Endometrial microvascular endothelial cells (primary cell): ENCODE measurements around the gene ALPP. TPM values are rescaled to one million over a fixed set of nuclear protein-coding genes. Genes with fewer than 3 reads are reported as not detected.
"Not testable (repeated sequence)": the region's sequence is repeated elsewhere in the genome, so short reads cannot be mapped to it uniquely, and the experiment has no call there.

ENCODE experiments used
- in situ Hi-C: cut with HindIII; loops from 2 replicates; pipeline ENCODE4 v1.10.0; 2017; ENCODE audit warnings: low sequenced_read_pairs, low pct_unique_long_range_greater_than_20kb; ENCODE audit errors: inconsistent ontology term
- total RNA-seq: library from RNA; depleted of rRNA; stranded (reverse); fragments of >200 nt; gene quantifications from one replicate; pipeline ENCODE4 v1.2.3, GENCODE V29; 2015; ENCODE audit errors: inconsistent ontology term

Gene ALPP
- total RNA-seq, 1 donor from 2014 or later: not detected

GRCh38 chr2:232354069-232354468, 24.5 kb upstream of the ALPP start:
- in situ Hi-C loops: no loop called here

- in situ Hi-C loops: no loop called here
Observed at GRCh38 chr2:232361646-232362045, 16.9 kb upstream of the ALPP start.

DNA sequence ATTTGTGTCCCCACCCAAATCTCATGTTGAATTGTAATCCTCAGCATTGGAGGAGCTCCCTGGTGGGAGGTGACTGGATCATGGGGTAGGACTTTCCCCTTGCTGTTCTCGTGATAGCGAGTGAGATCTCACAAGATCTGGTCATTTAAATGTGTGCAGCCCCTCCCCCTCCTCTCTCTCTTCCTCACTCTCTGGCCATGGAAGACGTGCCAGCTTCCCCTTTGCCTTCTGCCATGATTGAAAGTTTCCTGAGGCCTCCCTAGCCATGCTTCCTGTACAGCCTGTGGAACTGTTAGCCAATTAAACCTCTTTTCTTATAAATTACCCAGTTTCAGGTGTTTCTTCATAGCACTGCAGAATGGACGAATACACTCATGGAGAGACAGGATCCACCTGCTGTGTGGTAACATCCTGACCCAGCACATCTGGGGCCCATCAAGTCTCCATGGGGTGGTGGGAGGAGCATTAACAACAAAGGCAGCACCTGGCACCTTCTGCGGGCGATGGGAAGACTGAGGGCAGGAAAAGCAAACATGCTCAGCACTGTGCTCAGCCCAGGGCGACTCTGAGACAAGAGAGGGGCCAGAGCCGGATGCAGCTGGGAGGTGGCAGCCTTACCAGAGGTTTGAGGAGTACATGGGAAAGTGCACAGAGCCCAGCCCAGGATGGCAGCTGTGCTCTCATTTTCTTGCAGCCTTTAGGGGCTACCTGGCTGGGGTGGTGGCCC, 16.2 kb upstream of the ALPP start:
- in situ Hi-C loops: no loop called here

DNA sequence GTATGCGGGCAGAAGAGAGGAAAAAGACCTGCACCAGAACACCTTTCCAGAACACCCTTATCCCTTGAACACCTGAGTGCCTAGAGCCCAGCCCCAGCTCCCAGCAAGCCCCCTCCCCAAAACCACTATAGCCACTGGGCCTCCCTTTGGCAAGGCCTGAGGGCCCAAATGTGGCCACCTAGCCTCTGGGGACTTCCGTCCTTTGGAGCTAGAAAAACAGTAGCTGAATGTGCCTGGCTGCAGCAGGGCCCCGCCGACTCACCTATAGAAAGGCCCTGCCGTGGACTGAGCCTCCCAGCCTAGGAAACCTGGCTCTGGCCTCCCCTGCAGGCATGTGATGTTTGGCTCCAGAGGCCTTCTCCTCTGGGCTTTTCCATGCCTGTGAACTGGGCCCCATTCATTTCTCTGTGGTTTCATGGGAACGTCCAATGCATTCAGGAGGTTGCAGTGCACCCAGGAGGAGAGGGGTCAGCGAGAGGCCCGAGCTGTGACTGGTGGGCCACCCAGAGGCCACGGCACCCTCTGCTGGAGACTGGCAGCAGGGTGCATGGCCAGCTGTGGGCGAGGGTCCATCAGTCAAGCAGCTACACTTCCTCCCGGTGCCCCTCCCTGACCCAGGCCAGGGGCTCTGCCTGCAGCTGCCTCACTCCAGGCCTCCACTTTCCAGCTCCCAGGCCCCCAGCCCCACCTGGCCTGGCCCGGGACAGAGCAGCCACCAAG, 15.3 kb upstream of the ALPP start:
- in situ Hi-C loops: not testable (repeated sequence)

- in situ Hi-C loops: no loop called here
Observed at GRCh38 chr2:232363784-232364615, 14.6 kb upstream of the ALPP start.

DNA sequence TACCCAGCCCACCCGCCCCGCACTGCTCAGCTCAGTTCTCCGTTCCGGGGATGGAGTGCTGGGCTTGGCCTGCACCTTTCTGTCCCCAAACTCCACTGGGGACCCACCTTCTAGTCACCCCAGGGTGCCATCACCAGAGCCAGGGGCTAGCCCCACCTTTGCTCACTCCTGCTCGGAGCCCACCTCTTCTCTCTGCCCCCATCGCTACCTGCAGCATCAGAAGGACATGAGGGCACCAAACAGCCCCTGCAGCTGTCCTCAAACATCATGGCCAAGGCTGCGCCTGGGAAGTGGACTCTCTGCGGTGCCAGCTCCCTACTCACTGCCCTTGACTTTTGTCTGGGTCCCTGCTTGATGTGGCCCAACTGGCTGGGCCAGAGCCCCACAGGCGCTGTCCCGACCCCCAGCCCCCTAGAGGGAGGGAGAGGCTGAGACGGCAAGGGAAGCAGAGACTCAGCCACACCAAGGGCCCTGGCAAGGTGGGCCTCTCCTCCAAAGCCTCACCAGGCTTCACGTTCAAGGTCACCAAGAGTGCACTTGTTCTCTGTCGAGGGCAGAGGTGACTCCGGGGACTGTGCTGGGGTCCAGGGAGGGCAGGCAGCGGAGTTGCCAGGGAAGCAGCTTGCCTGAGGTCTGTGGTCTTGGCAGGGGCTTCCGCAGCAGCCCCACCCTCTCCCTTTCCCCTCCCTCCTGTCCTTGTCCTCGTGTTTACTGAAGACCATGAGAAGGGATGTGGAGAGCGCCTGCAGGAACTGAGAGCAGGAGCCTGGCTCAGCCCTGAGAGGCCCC, 13.6 kb upstream of the ALPP start:
- in situ Hi-C loops: not testable (repeated sequence)

DNA sequence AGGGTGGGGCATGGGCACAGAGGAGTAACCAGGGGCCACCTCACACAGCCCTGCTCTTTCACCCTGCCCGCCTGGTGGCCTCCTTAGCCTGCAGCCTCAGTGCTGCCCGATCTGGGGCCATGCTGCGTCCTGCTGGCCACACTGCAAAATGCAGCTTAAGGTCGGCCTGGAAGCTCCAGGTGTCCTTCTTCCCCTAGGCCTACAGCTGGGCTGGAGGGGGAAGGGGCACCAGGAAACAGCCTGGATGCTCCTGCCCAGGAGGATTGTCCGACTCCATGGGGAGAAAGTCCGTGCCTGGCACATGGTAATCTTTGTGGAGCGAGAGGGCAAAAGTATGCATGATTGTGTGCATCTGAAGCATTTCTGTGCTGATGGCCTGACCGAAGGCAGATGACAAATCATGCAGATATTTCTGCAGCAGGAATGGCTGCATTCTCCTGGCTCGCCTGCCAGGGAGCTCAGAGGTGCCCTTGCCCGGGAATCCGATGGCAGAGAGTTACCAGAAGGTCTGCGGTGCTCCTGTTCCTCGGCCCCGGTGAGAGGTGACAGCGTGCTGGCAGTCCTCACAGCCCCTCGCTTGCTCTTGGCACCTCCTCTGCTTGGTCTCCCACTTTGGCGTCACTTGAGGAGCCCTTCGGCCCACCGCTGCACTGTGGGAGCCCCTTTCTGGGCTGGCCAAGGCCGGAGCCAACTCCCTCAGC, 12.8 kb upstream of the ALPP start:
- in situ Hi-C loops: no loop called here

DNA sequence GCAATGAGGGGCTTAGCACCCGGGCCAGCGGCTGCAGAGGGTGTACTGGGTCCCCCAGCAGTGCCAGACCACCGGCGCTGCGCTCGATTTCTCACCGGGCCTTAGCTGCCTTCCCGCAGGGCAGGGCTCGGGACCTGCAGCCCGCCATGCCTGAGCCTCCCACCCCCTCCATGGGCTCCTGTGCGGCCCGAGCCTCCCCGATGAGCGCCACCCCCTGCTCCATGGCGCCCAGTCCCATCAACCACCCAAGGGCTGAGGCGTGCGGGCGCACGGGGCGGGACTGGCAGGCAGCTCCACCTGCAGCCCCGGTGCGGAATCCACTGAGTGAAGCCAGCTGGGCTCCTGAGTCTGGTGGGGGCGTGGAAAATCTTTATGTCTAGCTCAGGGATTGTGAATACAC, 12.1 kb upstream of the ALPP start:
- in situ Hi-C loops: not testable (repeated sequence)

DNA sequence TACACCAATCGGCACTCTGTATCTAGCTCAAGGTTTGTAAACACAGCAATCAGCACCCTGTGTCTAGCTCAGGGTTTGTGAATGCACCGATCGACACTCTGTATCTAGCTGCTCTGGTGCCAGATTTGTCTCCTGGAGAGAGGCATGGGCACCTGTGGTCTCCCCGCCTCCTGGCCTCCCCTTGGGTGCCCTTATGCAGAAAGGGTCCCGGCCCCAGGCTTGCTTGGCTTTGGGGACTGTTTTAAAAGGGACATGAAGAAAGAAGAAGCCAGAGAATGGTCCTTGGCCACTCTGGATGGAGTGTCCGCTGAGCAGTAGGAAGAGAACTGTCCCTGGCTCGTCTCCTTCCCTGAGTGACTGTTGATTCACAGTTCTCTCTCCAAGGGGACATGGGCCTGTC, 11.5 kb upstream of the ALPP start:
- in situ Hi-C loops: no loop called here

DNA sequence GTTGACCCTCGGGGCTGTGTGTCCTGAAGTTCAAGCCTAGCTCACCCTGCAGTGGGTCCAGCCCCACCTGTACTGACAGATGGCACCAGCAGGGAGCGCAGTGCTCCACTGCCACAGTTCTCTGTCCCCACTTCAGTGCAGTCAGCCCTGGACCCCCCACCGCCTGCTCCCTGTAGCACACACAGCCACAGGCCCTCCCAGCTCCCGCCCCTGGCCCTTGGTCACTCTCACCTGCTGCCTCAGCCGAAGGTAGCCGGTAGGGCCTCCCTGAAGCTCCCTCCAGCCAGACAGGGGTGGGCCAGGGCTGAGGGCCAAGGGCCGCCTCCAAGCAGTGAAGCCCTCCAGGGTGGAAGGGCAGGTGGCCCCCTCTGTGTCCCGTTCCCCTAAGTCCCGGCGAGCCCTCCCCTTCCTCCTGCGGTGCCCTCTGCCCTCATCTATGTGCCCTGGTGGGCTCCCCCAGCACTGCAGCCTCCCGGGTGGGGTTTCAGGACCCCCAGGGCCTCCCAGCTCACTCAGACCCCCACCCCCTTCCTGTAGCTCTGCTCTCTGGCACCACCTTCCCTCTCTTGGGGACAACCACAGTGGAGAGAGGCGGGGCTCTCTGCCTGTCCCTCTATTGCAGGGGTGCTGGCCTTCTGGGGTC, 10.8 kb upstream of the ALPP start:
- in situ Hi-C loops: no loop called here

DNA sequence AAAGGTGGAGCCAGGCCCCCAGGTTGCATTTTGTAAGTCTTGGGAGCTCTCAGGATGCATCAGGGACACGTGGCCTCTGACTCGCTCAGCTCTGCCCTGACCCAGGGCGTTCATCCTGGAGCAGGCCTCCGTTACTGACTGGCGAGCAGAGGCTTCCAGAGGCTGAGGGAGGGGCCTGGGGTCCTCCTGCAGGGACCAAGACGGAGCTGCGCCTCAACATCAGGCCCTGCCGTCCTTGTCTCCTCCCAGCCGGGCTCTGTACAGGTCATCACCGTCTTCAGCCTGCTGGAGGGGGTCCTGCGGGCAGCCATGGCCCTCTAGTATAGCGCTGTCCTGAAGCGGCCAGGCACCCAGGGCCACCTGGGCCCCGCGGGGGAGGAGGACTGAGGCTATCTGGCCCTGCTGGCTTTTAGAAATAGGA, 10.2 kb upstream of the ALPP start:
- in situ Hi-C loops: no loop called here

DNA sequence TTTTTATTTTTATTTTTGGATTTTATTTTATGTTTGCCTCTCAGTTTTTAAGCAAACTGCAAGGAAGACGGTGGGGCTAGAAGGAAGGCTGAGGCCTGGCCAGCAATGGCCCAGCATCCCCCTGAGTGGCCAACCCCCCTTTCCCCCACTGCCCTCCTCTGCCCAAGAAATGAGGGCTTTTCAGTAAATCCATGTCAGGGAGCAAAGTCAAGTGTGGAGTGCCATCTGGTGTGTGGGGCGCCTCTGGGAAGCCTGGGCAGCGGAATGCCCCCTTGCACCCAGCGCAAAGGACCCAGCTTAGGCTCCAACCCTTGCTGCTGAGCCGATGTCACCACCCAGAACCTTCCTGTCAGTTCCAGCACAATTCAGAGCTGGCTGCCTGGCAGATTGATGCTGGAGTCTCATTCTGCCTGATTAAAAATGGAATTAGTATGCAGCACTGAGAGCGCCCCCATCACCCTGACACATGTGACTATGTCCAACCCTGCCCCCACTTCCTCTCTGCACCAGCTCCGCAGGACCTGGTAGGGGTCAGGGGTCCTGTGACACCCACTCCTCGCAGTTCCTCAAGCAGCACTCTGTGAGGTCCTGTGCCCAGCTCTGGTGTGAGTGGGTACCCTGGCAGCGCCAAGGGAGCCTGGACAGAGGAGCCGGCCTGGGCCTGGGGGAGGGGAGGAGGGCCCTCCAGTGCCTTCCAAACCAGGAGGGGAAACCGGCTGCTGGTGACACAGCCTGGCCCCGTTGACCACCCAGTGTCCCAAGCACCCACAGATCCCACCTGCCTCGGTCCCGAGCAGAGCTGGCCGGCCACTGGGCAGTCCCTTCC, 9.2 kb upstream of the ALPP start:
- in situ Hi-C loops: no loop called here

- in situ Hi-C loops: not testable (repeated sequence)
Observed at GRCh38 chr2:232370007-232370406, 8.5 kb upstream of the ALPP start.

GRCh38 chr2:232372231-232373208, 6.0 kb upstream of the ALPP start:
- in situ Hi-C loops: no loop called here

DNA sequence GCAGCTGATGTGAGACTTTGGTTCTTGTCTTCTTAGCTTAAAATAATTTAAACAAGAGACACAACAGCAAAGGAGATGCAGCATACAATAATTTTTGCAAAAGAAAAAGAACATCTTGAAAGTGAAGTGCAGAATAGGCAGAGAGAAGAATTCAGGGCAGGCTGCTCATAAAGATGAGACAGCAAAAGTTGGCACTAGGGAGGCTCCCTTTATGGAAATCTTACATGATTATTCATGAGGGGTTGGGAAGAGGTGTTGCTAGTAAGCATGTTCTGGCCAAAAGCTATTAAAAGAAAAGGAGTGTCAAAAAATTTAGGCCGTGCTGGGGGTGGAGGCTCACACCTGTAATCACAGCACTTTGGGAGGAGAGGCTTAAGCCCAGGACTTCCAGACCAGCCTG, 4.2 kb upstream of the ALPP start:
- in situ Hi-C loops: no loop called here

DNA sequence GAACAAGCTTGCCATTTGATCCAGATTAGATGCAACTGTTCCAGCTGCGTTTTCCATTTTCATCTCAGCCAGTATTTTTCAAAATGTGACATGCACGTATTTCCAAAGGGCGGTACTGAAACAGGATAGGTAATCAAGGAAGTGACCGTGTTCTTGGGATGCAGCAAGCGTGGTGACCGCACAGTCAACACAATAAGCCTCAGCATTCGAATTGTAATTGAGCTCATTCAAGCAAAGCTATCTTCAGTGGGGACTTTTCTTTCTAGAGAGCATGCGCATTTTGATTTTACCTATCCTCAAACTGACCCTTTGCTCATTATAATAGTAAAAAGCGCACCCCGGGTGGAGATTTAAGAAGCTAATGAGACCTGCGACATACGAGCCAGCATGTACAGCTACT, 3.4 kb upstream of the ALPP start:
- in situ Hi-C loops: no loop called here
